Activated CD4-positive, alpha-beta T cell treated with anti-CD3 and anti-CD28 coated beads for 36 hours (primary cell): ENCODE data around the gene SCYGR4. TPM values are rescaled to one million over a fixed set of nuclear protein-coding genes. Genes with fewer than 3 reads are reported as not detected.
"Not testable (repeated sequence)": the region's sequence is repeated elsewhere in the genome, so short reads cannot be mapped to it uniquely, and the experiment has no call there.

Source experiments
- ATAC-seq: fragments of 200-7000 bp; cut with Tn5 transposase; one replicate; pipeline ENCODE4 v1.10.0; 2021; ENCODE audit warnings: mild to moderate bottlenecking, moderate library complexity
- CTCF ChIA-PET: fragments of 350-600 bp; sonication (Branson Sonifier 250); formaldehyde crosslinking; loops from one replicate; lab custom pipeline; 2021; ENCODE audit warnings: antibody characterized with exemption; lab: Charles Lee
- POLR2A ChIA-PET: fragments of 350-600 bp; sonication (Branson Sonifier 250); formaldehyde crosslinking; loops from one replicate; lab custom pipeline; 2021; ENCODE audit warnings: antibody characterized with exemption, inconsistent platforms; lab: Charles Lee
- DNase-seq: peaks from one replicate; pipeline ENCODE4 v3.0.0-alpha.2; 2020
- H3K27ac Mint-ChIP-seq: one replicate; pipeline ENCODE4 v1.8.0; 2021; ENCODE audit warnings: mixed read lengths
- H3K27me3 Mint-ChIP-seq: one replicate; pipeline ENCODE4 v1.8.0; 2021; ENCODE audit warnings: mixed read lengths
- H3K36me3 Mint-ChIP-seq: one replicate; pipeline ENCODE4 v1.8.0; 2021; ENCODE audit warnings: low read depth, mixed read lengths
- H3K4me1 Mint-ChIP-seq: one replicate; pipeline ENCODE4 v1.8.0; 2021; ENCODE audit warnings: mixed read lengths
- H3K4me3 Mint-ChIP-seq: one replicate; pipeline ENCODE4 v1.8.0; 2021; ENCODE audit warnings: mild to moderate bottlenecking, moderate library complexity, mixed read lengths
- H3K9me3 Mint-ChIP-seq: one replicate; pipeline ENCODE4 v1.8.0; 2021; ENCODE audit warnings: low read depth, mixed read lengths
- intact Hi-C, 2 experiments: fragments of 100-400 bp; cut with DNase I in 1 of 2; cut with micrococcal nuclease in 1 of 2; formaldehyde crosslinking; loops; one replicate each; pipeline versions ENCODE4 v1.14.2 to v1.15.1; 2022 to 2024; cut with DNase I, micrococcal nuclease
- total RNA-seq, 2 experiments: library from RNA; stranded (reverse); gene quantifications; one replicate each; pipeline ENCODE4 v1.2.3, GENCODE V29; 2021

The SCYGR4 gene
- total RNA-seq, 2 experiments from 2014 or later: not detected

- ATAC-seq (no peak), DNase-seq (no peak)
- no peaks in the 10 kb centered on the region for H3K36me3 Mint-ChIP-seq
- intact Hi-C loops: no loop called here
- no peaks in the 10 kb centered on the region for H3K9me3 Mint-ChIP-seq
- H3K27ac Mint-ChIP-seq: no peak overlapping the region
- H3K27me3 Mint-ChIP-seq: peaks cover 5% of the 10 kb centered on the region
- ChIA-PET POLR2A (no interaction called here), CTCF (no interaction called here)
- H3K4me3 Mint-ChIP-seq: no peak overlapping the region
- no peaks in the 10 kb centered on the region for H3K4me1 Mint-ChIP-seq
These were observed 25.4 kb downstream of the SCYGR4 start for GRCh38 chr2:227642656-227643055.

- intact Hi-C loops: no loop called here
- no peaks in the 10 kb centered on the region for H3K9me3 Mint-ChIP-seq
- H3K4me3 Mint-ChIP-seq: no peak overlapping the region
- no peaks in the 10 kb centered on the region for H3K4me1 Mint-ChIP-seq
- no peak overlapping the region for H3K27ac Mint-ChIP-seq
- H3K27me3 Mint-ChIP-seq: peaks cover 9% of the 10 kb centered on the region
- POLR2A ChIA-PET: no interaction called here
- CTCF ChIA-PET: interaction anchor here (0.6 to 1.3 kb wide), 4 partner anchors 10 to 14 kb away, joined by 3 to 7 read pairs (median 3); no protein-coding TSS in a partner anchor
- ATAC-seq (no peak), DNase-seq (no peak)
- no peaks in the 10 kb centered on the region for H3K36me3 Mint-ChIP-seq
These were observed 26.8 kb downstream of the SCYGR4 start for GRCh38 chr2:227643990-227644551.

DNA sequence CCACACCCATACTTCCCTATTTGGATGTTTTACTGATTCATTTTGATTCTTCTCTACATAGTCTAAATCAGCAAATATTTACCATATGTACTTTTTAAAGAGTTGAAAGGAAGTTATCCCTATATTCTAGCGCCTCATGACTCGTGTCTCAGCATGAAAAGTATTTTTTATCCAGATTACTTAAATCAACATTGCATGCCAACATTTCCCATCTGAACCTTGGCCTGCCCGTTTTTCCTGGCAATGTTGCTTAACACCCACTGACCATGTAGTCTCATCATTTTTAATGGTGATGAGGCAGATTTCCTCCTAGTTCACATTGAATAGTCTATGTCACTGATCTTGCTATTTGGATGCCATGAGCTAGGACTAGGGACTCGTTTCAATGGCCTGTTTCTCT, 36.1 kb downstream of the SCYGR4 start:
- Mint-ChIP-seq H3K27ac (no peak overlapping the region), H3K9me3 (no peaks in the 10 kb centered on the region), H3K4me3 (no peak overlapping the region), H3K36me3 (no peaks in the 10 kb centered on the region), H3K4me1 (peaks cover 5% of the 10 kb centered on the region), H3K27me3 (peaks cover 18% of the 10 kb centered on the region)
- ChIA-PET CTCF (interaction anchor here (0.9 kb wide), 1 partner anchor 20 kb away, joined by 3 read pairs; no protein-coding TSS in a partner anchor), POLR2A (no interaction called here)
- intact Hi-C loops: loop anchor here in 1 of 2 experiments (10.0 kb wide), 1 partner anchor 249 kb away; no protein-coding TSS in a partner anchor
- DNase-seq: no peak
- no peak for ATAC-seq

DNA sequence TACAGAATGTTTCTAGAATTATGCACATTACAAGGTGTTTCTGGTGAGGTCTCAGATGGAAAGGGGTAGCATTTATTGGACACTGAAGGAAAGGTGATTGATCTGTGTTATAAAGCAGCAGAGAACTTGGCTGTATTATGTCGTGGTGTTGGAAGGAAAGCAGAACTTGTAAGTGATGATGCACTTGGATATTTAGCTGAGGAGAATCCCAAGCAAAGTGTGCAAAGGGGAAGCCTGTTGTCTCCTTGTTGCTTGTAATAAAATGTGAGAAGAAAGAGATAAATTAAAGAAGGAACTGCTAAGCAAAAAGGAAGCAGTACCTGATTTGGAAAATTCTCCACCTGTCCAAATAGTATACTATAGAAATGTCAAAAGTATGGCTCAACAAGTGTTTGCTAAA, 37.1 kb downstream of the SCYGR4 start:
- no peaks in the 10 kb centered on the region for H3K9me3 Mint-ChIP-seq

DNA sequence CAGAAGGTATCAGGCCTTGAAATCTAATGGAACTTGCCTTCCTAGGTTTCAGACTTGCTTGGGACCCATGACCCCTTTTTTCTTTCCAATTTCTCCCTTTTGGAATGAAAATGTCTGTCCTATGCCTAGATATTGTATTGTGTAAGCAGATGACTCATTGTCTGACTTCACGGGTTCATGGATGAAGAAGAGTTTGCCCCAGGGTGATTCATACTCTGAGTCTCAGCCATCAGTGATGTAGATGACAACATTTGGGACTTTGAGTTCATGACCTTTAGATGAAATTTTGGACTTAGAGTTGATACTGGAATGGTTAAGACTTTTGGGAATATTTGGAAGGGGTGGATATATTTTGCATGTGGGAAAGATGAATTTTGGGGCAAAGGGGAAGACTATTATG, 38.2 kb downstream of the SCYGR4 start:
- intact Hi-C loops: loop anchor here (2.0 to 10.0 kb wide), 6 partner anchors 29 to 251 kb away; no protein-coding TSS in a partner anchor
- ATAC-seq: peak; percentile 84
- Mint-ChIP-seq H3K4me3 (no peak overlapping the region), H3K9me3 (no peaks in the 10 kb centered on the region), H3K27ac (no peak overlapping the region), H3K27me3 (peaks cover 12% of the 10 kb centered on the region), H3K4me1 (peaks cover 5% of the 10 kb centered on the region), H3K36me3 (no peaks in the 10 kb centered on the region)
- ChIA-PET CTCF (interaction anchor here (0.6 to 1.0 kb wide), 2 partner anchors 11 to 32 kb away, joined by 3 to 4 read pairs; no protein-coding TSS in a partner anchor), POLR2A (no interaction called here)
- no peak for DNase-seq

More for the DNA sequence above, 37.1 kb downstream of the SCYGR4 start:
- Mint-ChIP-seq H3K36me3 (no peaks in the 10 kb centered on the region), H3K27ac (no peak overlapping the region), H3K4me1 (peaks cover 5% of the 10 kb centered on the region), H3K27me3 (peaks cover 14% of the 10 kb centered on the region), H3K4me3 (no peak overlapping the region)
- intact Hi-C loops: loop anchor here (2.0 to 10.0 kb wide), 2 partner anchors 28 to 250 kb away; no protein-coding TSS in a partner anchor
- POLR2A ChIA-PET: no interaction called here
- ATAC-seq (no peak), DNase-seq (no peak)
- CTCF ChIA-PET: no interaction called here

- H3K9me3 Mint-ChIP-seq: no peaks in the 10 kb centered on the region
- intact Hi-C loops: loop anchor here (5.0 to 10.0 kb wide), 5 partner anchors 175 to 253 kb away; no protein-coding TSS in a partner anchor
- no peak overlapping the region for H3K27ac Mint-ChIP-seq
- ChIA-PET POLR2A (no interaction called here), CTCF (interaction anchor here (0.6 to 3.7 kb wide), 26 partner anchors 8 to 533 kb away, joined by 3 to 55 read pairs (median 4); partner anchors contain the start of gene SCYGR5)
- H3K4me3 Mint-ChIP-seq: no peak overlapping the region
- H3K36me3 Mint-ChIP-seq: no peaks in the 10 kb centered on the region
- H3K27me3 Mint-ChIP-seq: peaks cover 12% of the 10 kb centered on the region
- DNase-seq: no peak
- peaks cover 5% of the 10 kb centered on the region for H3K4me1 Mint-ChIP-seq
- ATAC-seq: no peak
These were observed 40.0 kb downstream of the SCYGR4 start for GRCh38 chr2:227657199-227657845.

DNA sequence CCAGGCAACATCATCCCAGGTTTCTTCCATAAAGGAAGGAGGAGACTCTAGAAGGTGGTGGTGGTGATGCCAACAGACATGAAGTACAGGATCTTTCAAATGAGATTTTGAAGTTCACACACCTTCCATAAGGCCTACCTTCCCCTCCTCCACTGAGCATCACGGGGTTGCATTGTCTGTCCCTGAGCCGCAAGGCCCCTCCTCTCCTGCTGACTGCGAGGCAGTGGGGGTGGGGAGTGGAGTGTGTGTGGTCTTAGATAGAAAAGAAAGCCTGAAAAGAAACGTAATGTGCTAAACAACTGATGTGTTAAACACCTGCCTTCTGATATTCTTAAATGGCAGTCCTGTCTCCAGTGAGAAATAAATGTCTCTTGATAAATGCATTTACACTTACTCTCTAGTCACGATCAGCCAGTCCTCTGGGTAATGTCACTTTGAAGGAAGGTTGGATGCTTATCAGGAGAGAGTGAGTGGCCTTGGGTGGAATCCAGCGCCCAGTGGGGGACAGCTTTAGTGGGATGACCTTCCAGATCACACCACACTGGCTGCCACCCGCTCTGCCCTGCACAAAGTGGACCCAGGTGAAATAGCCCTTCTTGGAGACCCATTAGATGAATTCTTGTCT, 43.8 kb downstream of the SCYGR4 start:
- CTCF ChIA-PET: interaction anchor here (3.7 kb wide), 1 partner anchor 105 kb away, joined by 55 read pairs; no protein-coding TSS in a partner anchor

GRCh38 chr2:227661827-227662226, 44.5 kb downstream of the SCYGR4 start:
- no peaks in the 10 kb centered on the region for H3K36me3 Mint-ChIP-seq
- CTCF ChIA-PET: interaction anchor here (1.1 kb wide), 1 partner anchor 104 kb away, joined by 3 read pairs; no protein-coding TSS in a partner anchor

More for the DNA sequence above, 43.8 kb downstream of the SCYGR4 start:
- H3K27ac Mint-ChIP-seq: no peak overlapping the region
- no peaks in the 10 kb centered on the region for H3K9me3 Mint-ChIP-seq
- POLR2A ChIA-PET: no interaction called here
- H3K4me3 Mint-ChIP-seq: no peak overlapping the region
- intact Hi-C loops: no loop called here
- ATAC-seq (no peak), DNase-seq (no peak)
- H3K4me1 Mint-ChIP-seq: no peaks in the 10 kb centered on the region
- H3K36me3 Mint-ChIP-seq: no peaks in the 10 kb centered on the region
- H3K27me3 Mint-ChIP-seq: peaks cover 4% of the 10 kb centered on the region

GRCh38 chr2:227665189-227665940, 48.1 kb downstream of the SCYGR4 start:
- Mint-ChIP-seq H3K4me3 (no peak overlapping the region), H3K9me3 (no peaks in the 10 kb centered on the region), H3K4me1 (no peaks in the 10 kb centered on the region), H3K36me3 (no peaks in the 10 kb centered on the region), H3K27me3 (peaks cover 2% of the 10 kb centered on the region), H3K27ac (no peak overlapping the region)
- ChIA-PET CTCF (interaction anchor here (0.6 to 1.4 kb wide), 2 partner anchors 134 to 224 kb away, joined by 3 read pairs; no protein-coding TSS in a partner anchor), POLR2A (no interaction called here)
- ATAC-seq: no peak
- intact Hi-C loops: no loop called here
- no peak for DNase-seq

More at GRCh38 chr2:227661827-227662226, 44.5 kb downstream of the SCYGR4 start:
- no peaks in the 10 kb centered on the region for H3K9me3 Mint-ChIP-seq
- no peak for DNase-seq
- H3K27me3 Mint-ChIP-seq: peaks cover 4% of the 10 kb centered on the region
- no peaks in the 10 kb centered on the region for H3K4me1 Mint-ChIP-seq
- no peak overlapping the region for H3K4me3 Mint-ChIP-seq
- intact Hi-C loops: no loop called here
- ATAC-seq: no peak
- no peak overlapping the region for H3K27ac Mint-ChIP-seq
- POLR2A ChIA-PET: no interaction called here

DNA sequence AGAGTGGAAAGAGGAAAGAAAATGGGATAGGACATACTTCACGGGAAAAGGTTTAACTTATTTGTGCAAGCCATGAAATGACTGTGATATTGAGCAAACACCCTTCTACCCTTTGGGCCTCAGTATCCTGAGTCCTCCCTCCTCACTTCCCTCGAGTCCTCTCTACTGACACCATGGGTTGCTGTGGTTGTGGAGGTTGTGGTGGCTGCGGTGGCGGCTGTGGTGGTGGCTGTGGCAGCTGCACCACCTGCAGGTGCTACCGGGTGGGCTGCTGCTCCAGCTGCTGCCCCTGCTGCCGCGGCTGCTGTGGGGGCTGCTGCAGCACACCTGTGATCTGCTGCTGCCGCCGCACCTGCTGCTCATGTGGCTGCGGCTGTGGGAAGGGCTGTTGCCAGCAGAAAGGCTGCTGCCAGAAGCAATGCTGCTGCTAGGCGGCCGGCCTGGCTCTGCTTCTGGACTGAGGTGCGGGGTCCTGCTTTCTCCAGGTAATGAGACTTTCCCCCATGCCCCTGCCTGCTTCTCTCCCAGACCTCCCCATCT, 49.4 kb downstream of the SCYGR4 start, which contains the start of gene SCYGR5:
TSS of gene SCYGR5 (plus strand) at position 174 of the 540 bp plus-strand sequence. CDS start at position 174, 0 bp downstream.
- CTCF ChIA-PET: interaction anchor here (1.4 to 1.6 kb wide), 2 partner anchors 8 to 222 kb away, joined by 3 to 6 read pairs; no protein-coding TSS in a partner anchor
- H3K27me3 Mint-ChIP-seq, H3K4me1 Mint-ChIP-seq, H3K27ac Mint-ChIP-seq, H3K4me3 Mint-ChIP-seq, H3K36me3 Mint-ChIP-seq, H3K9me3 Mint-ChIP-seq, intact Hi-C loops, POLR2A ChIA-PET, ATAC-seq, DNase-seq: not testable (repeated sequence)
